Measurements from ENCODE around the gene AKAP8. TPM values are rescaled to one million over a fixed set of nuclear protein-coding genes. Genes with fewer than 3 reads are reported as not detected.

Gene AKAP8
- total and polyA plus RNA-seq, 4 donors = 7.5 to 12.4 (median 9.8) TPM

- Histone ChIP-seq H3K4me1 (ENCODE audit: control insufficient read depth in 4 of 4, insufficient read depth in 4 of 4, low read length in 3 of 4) (no peaks in the 10 kb centered on the region), H3K9me3 (ENCODE audit: control insufficient read depth in 4 of 4, low read length in 3 of 4) (no peaks in the 10 kb centered on the region), H3K9ac (ENCODE audit: low read depth in 1 of 2, low read length in 2 of 2) (no peak overlapping the region), H3K27me3 (ENCODE audit: control insufficient read depth in 4 of 4, insufficient read depth in 4 of 4, low read length in 3 of 4) (no peaks in the 10 kb centered on the region), H3K36me3 (ENCODE audit: control insufficient read depth in 4 of 4, insufficient read depth in 3 of 4, low read depth in 1 of 4, low read length in 3 of 4) (peaks cover 32 to 80% (median 61%) of the 10 kb centered on the region in 4 donors), H3K4me3 (ENCODE audit: low read depth in 1 of 3, low read length in 3 of 3) (no peak overlapping the region), H3K27ac (ENCODE audit: low read depth in 1 of 2, low read length in 2 of 2) (no peak overlapping the region)
- WGBS = 86% methylated on average over 50 of the region's 50 CpGs
- TF ChIP-seq ZBTB33 (IDR thresholded peaks at IDR 0.05) (no peak), SP1 (IDR thresholded peaks at IDR 0.05) (no peak), FOXA1 (IDR thresholded peaks at IDR 0.05) (no peak), RXRA (IDR thresholded peaks at IDR 0.05) (no peak), RAD21 (IDR thresholded peaks at IDR 0.05) (no peak), TAF1 (conservative IDR thresholded peaks at IDR 0.05) (no peak), NR2F2 (IDR thresholded peaks at IDR 0.05) (no peak), HNF4G (IDR thresholded peaks at IDR 0.05) (no peak), FOXA2 (IDR thresholded peaks at IDR 0.05) (no peak), MAX (IDR thresholded peaks at IDR 0.05) (no peak), EGR1 (IDR thresholded peaks at IDR 0.05; ENCODE audit: low read depth in 2 of 2) (no peak), HNF4A (conservative IDR thresholded peaks at IDR 0.05) (no peak), GABPA (IDR thresholded peaks at IDR 0.05 in 1 of 2, conservative IDR thresholded peaks at IDR 0.05 in 1 of 2) (no peak), CTCF (IDR thresholded peaks at IDR 0.05; ENCODE audit: low read depth, low read length, missing input control) (no peak), YY1 (IDR thresholded peaks at IDR 0.05) (no peak), JUND (IDR thresholded peaks at IDR 0.05) (no peak), REST (IDR thresholded peaks at IDR 0.05) (no peak)
- DNase-seq (ENCODE audit: low spot score) = no peak
Measured at GRCh38 chr19:15398501-15399233, 19.1 kb upstream of the AKAP8 start.

All from liver (tissue), 9 donors.